ENCODE data around the gene FAM151A. TPM values are rescaled to one million over a fixed set of nuclear protein-coding genes. Genes with fewer than 3 reads are reported as not detected.

The FAM151A gene
- total and polyA plus RNA-seq, 2 experiments from 2014 or later, result 0.10 TPM; not detected in 1

- H3K4me3 ChIP-seq, result no peak overlapping the region
- no peak overlapping the region for H2AFZ ChIP-seq
- H3K4me1 ChIP-seq (ENCODE audit: insufficient read depth), result peaks cover 7% of the 10 kb centered on the region; the same call in 1 of the 2 replicates
- Mint-ChIP-seq H3K36me3 (ENCODE audit: low read depth) (no peaks in the 10 kb centered on the region; the same call in 2 of the 3 replicates), H3K9me3 (no peaks in the 10 kb centered on the region), H3K4me3 (no peak overlapping the region), H3K27me3 (ENCODE audit: insufficient read depth, low read depth, poor library complexity) (peaks cover 17% of the 10 kb centered on the region), H3K27ac (peak overlapping the region; percentile 41; the same call in 1 of the 2 replicates), H3K4me1 (peaks cover 40% of the 10 kb centered on the region)
- no peak overlapping the region for H3K27ac ChIP-seq (ENCODE audit: low read depth)
- H3K4me2 ChIP-seq, result no peak overlapping the region
- DNase-seq (ENCODE audit: low spot score), result no peak
- no peaks in the 10 kb centered on the region for H4K20me1 ChIP-seq (replicated peaks; ENCODE audit: insufficient read depth)
- no peaks in the 10 kb centered on the region for H3K79me2 ChIP-seq (replicated peaks; ENCODE audit: insufficient read depth)
- H3F3A ChIP-seq (replicated peaks; ENCODE audit: low read depth), result no peaks in the 10 kb centered on the region
- H3K27me3 ChIP-seq (ENCODE audit: insufficient read depth), result no peaks in the 10 kb centered on the region
- TF ChIP-seq ETS1 (IDR thresholded peaks at IDR 0.05), result no peak
- no peak for TF ChIP-seq STAT1 (IDR thresholded peaks at IDR 0.05; ENCODE audit: unreplicated experiment)
- TF ChIP-seq REST (IDR thresholded peaks at IDR 0.05; ENCODE audit: unreplicated experiment), result no peak
- TF ChIP-seq EZH2 (IDR thresholded peaks at IDR 0.05; ENCODE audit: low read depth, unreplicated experiment), result no peak
- no peak for TF ChIP-seq NANOG (IDR thresholded peaks at IDR 0.05; ENCODE audit: borderline replicate concordance)
- TF ChIP-seq JUNB (IDR thresholded peaks at IDR 0.05; ENCODE audit: unreplicated experiment), result no peak
- no peak for TF ChIP-seq ZNF114 (CRISPR knock-in tag; IDR thresholded peaks at IDR 0.05)
- no peak for TF ChIP-seq CREB1 (CRISPR knock-in tag; IDR thresholded peaks at IDR 0.05; ENCODE audit: low read depth)
- TF ChIP-seq ZNF462 (CRISPR knock-in tag; IDR thresholded peaks at IDR 0.05), result no peak
- TF ChIP-seq EZH2phosphoT487 (IDR thresholded peaks at IDR 0.05; ENCODE audit: unreplicated experiment), result no peak
- TF ChIP-seq CTCF (conservative IDR thresholded peaks at IDR 0.05; ENCODE audit: low read depth in 2 of 2), result no peak
- TF ChIP-seq POLR2AphosphoS5 (IDR thresholded peaks at IDR 0.05; ENCODE audit: low read depth), result no peak
- no peak for TF ChIP-seq ZNF331 (CRISPR knock-in tag; IDR thresholded peaks at IDR 0.05; ENCODE audit: low read depth)
- no peak for ATAC-seq
- H3K36me3 ChIP-seq (ENCODE audit: insufficient read depth), result no peaks in the 10 kb centered on the region
- H3K9me2 ChIP-seq (ENCODE audit: insufficient read depth), result no peaks in the 10 kb centered on the region
Observed at GRCh38 chr1:54585181-54586066, 37.9 kb downstream of the FAM151A start.

Measured in GM23338 (cell line).